Natural killer cell (primary cell): ENCODE measurements around the gene RAB9A. TPM values are rescaled to one million over a fixed set of nuclear protein-coding genes. Genes with fewer than 3 reads are reported as not detected.

Source experiments
- ATAC-seq, 3 donors: fragments of 150-1000 bp in 2 of 3; fragments of 200-7000 bp in 1 of 3; cut with Tn5 transposase; 1 replicate in 1 of 3; 2 replicates in 2 of 3; pipeline ENCODE4 v1.10.0; 2021; ENCODE audit warnings: mild to moderate bottlenecking in 2 of 3, moderate library complexity in 2 of 3
- DNase-seq, 2 donors: peaks; one replicate each; pipeline versions ENCODE4 v3.0.0 to v3.0.0-alpha.2; 2013 to 2021; ENCODE audit warnings: mixed read lengths in 1 of 2
- H3K27ac ChIP-seq: one replicate; pipeline ENCODE4 v1.5.1; 2013; ENCODE audit warnings: mild to moderate bottlenecking, low read length
- H3K27me3 ChIP-seq: one replicate; pipeline ENCODE4 v1.6.1; 2013; ENCODE audit warnings: low read length; ENCODE audit not compliant: control insufficient read depth, insufficient read depth
- H3K36me3 ChIP-seq: one replicate; pipeline ENCODE4 v1.6.1; 2013; ENCODE audit warnings: low read length; ENCODE audit not compliant: control insufficient read depth, insufficient read depth
- H3K4me1 ChIP-seq: one replicate; pipeline ENCODE4 v1.6.1; 2013; ENCODE audit warnings: low read length; ENCODE audit not compliant: control insufficient read depth, insufficient read depth
- H3K4me3 ChIP-seq: one replicate; pipeline ENCODE4 v1.5.1; 2013; ENCODE audit warnings: low read length
- H3K9me3 ChIP-seq: one replicate; pipeline ENCODE4 v1.6.1; 2013; ENCODE audit warnings: low read length; ENCODE audit not compliant: control insufficient read depth, insufficient read depth
- H3K27ac Mint-ChIP-seq, 2 donors: one replicate each; pipeline ENCODE4 v1.8.0; 2022; ENCODE audit warnings: mild to moderate bottlenecking in 2 of 2, mixed read lengths in 2 of 2, moderate library complexity in 1 of 2
- H3K27me3 Mint-ChIP-seq, 2 donors: one replicate each; pipeline ENCODE4 v1.8.0; 2022; ENCODE audit warnings: low read depth in 2 of 2, mixed read lengths in 2 of 2
- H3K36me3 Mint-ChIP-seq: one replicate; pipeline ENCODE4 v1.8.0; 2022; ENCODE audit warnings: mixed read lengths
- H3K4me1 Mint-ChIP-seq, 2 donors: one replicate each; pipeline ENCODE4 v1.8.0; 2022; ENCODE audit warnings: mixed read lengths in 2 of 2
- H3K4me3 Mint-ChIP-seq: one replicate; pipeline ENCODE4 v1.8.0; 2022; ENCODE audit warnings: mild to moderate bottlenecking, moderate library complexity, mixed read lengths
- H3K9me3 Mint-ChIP-seq, 2 donors: one replicate each; pipeline ENCODE4 v1.8.0; 2022; ENCODE audit warnings: mixed read lengths in 2 of 2
- WGBS: methylation state at CpG from one replicate; pipeline ENCODE4 v1.1.7; 2013; ENCODE audit warnings: missing lambda C conversion rate; ENCODE audit not compliant: insufficient coverage; 5-methylcytosine and 5-hydroxymethylcytosine counted together
- intact Hi-C: fragments of 100-400 bp; cut with micrococcal nuclease; formaldehyde crosslinking; loops from one replicate; pipeline ENCODE4 v1.14.2; 2022
- total RNA-seq, 4 donors: library from RNA; stranded (reverse); fragments of 120-200 nt in 1 of 4; gene quantifications; one replicate each; pipeline versions ENCODE4 v1.2.3 to v1.2.4, GENCODE V29; 2013 to 2022
- TF ChIP-seq, protein P1 (sequence below): fragments of 200-600 bp; IDR thresholded peaks from one replicate; pipeline ENCODE4 v1.8.0; 2022; ENCODE audit warnings: antibody characterized with exemption

Gene RAB9A
- total RNA-seq, 3 donors from 2014 or later (not counting 1 experiment from before 2014, with no cell fraction given): 27.0 to 36.9 (median 32.9) TPM

- peaks cover 4% of the 10 kb centered on the region for H3K4me1 ChIP-seq
- Mint-ChIP-seq H3K36me3 (no peaks in the 10 kb centered on the region), H3K27me3 (no peaks in the 10 kb centered on the region), H3K4me1 (peaks cover 8 to 11% of the 10 kb centered on the region in 2 donors), H3K27ac (no peak overlapping the region), H3K9me3 (no peaks in the 10 kb centered on the region), H3K4me3 (no peak overlapping the region)
- intact Hi-C loops: no loop called here
- ATAC-seq: no peak
- DNase-seq: no peak
- 97% methylated on average over 3 of the region's 4 CpGs for WGBS
- no peaks in the 10 kb centered on the region for H3K9me3 ChIP-seq
- no peaks in the 10 kb centered on the region for H3K36me3 ChIP-seq
- H3K4me3 ChIP-seq: no peak overlapping the region
- H3K27me3 ChIP-seq: no peaks in the 10 kb centered on the region
- H3K27ac ChIP-seq: no peak overlapping the region
- TF ChIP-seq, protein P1, sequence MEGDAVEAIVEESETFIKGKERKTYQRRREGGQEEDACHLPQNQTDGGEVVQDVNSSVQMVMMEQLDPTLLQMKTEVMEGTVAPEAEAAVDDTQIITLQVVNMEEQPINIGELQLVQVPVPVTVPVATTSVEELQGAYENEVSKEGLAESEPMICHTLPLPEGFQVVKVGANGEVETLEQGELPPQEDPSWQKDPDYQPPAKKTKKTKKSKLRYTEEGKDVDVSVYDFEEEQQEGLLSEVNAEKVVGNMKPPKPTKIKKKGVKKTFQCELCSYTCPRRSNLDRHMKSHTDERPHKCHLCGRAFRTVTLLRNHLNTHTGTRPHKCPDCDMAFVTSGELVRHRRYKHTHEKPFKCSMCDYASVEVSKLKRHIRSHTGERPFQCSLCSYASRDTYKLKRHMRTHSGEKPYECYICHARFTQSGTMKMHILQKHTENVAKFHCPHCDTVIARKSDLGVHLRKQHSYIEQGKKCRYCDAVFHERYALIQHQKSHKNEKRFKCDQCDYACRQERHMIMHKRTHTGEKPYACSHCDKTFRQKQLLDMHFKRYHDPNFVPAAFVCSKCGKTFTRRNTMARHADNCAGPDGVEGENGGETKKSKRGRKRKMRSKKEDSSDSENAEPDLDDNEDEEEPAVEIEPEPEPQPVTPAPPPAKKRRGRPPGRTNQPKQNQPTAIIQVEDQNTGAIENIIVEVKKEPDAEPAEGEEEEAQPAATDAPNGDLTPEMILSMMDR: no peak
Observed at GRCh38 chrX:13684361-13684760, 4.6 kb upstream of the RAB9A start.

GRCh38 chrX:13685126-13685763, 3.7 kb upstream of the RAB9A start:
- H3K36me3 Mint-ChIP-seq: no peaks in the 10 kb centered on the region
- H3K27me3 Mint-ChIP-seq: no peaks in the 10 kb centered on the region
- intact Hi-C loops: no loop called here
- no peak overlapping the region for H3K4me3 ChIP-seq
- DNase-seq (no peak), ATAC-seq (no peak)
- H3K4me1 Mint-ChIP-seq: peaks cover 9 to 12% of the 10 kb centered on the region in 2 donors
- H3K36me3 ChIP-seq: no peaks in the 10 kb centered on the region
- no peaks in the 10 kb centered on the region for H3K9me3 ChIP-seq
- TF ChIP-seq, protein P1: no peak
- peaks cover 4% of the 10 kb centered on the region for H3K4me1 ChIP-seq
- H3K27ac ChIP-seq: no peak overlapping the region
- H3K27ac Mint-ChIP-seq: no peak overlapping the region
- H3K4me3 Mint-ChIP-seq: no peak overlapping the region
- no peaks in the 10 kb centered on the region for H3K9me3 Mint-ChIP-seq
- no peaks in the 10 kb centered on the region for H3K27me3 ChIP-seq
- 88% methylated on average over 1 of the region's 3 CpGs for WGBS

DNA sequence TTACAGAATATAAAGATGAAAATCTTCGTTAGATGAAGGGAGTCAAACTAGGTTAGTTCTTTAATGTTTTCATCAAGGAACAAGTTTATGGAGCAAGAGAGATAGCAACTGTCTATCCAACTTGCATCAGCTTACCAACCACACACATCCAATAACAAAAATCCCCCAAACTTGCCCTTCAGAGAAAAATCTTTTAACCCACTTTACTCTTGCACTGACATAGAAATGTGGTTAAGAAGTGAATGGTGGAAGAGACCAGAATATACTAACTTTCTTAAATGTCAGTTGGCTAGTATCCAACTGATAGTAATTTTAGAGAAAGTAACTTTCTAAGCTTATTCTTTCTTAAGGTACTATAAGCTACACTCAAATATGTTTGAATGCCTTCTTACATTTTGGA, 1.7 kb upstream of the RAB9A start:
- Mint-ChIP-seq H3K9me3 (no peaks in the 10 kb centered on the region), H3K36me3 (no peaks in the 10 kb centered on the region), H3K4me3 (no peak overlapping the region), H3K27ac (peak overlapping the region; percentile 24 to 86), H3K4me1 (peaks cover 24 to 30% of the 10 kb centered on the region in 2 donors), H3K27me3 (no peaks in the 10 kb centered on the region)
- TF ChIP-seq, protein P1: no peak
- Histone ChIP-seq H3K36me3 (no peaks in the 10 kb centered on the region), H3K27me3 (no peaks in the 10 kb centered on the region), H3K27ac (no peak overlapping the region), H3K4me3 (no peak overlapping the region), H3K9me3 (no peaks in the 10 kb centered on the region), H3K4me1 (peaks cover 20% of the 10 kb centered on the region)
- no peak for DNase-seq
- intact Hi-C loops: no loop called here
- ATAC-seq: no peak
- 80% methylated on average over 1 of the region's 1 CpG for WGBS
